Mesendoderm (in vitro differentiated cells): ENCODE results near the gene NRP1.
"Not testable (repeated sequence)": the region's sequence is repeated elsewhere in the genome, so short reads cannot be mapped to it uniquely, and the experiment has no call there.

Experiments used
- DNase-seq: peaks from one replicate; pipeline ENCODE4 v3.0.0; 2013
- H2AK5ac ChIP-seq: 2 replicates; pipeline ENCODE4 v1.6.1; 2013; ENCODE audit warnings: low read length, inconsistent platforms
- H2BK120ac ChIP-seq: 2 replicates; pipeline ENCODE4 v1.6.1; 2013; ENCODE audit warnings: low read depth, mild to moderate bottlenecking, low read length, moderate library complexity, mixed read lengths
- H2BK15ac ChIP-seq: replicated peaks from 2 replicates; pipeline ENCODE4 v1.6.1; 2013; ENCODE audit warnings: low read depth, mild to moderate bottlenecking, moderate library complexity
- H2BK5ac ChIP-seq: 2 replicates; pipeline ENCODE4 v1.6.1; 2013; ENCODE audit warnings: low read length, inconsistent platforms
- H3K18ac ChIP-seq: 2 replicates; pipeline ENCODE4 v1.6.1; 2013; ENCODE audit warnings: mild to moderate bottlenecking, low read length, mixed read lengths
- H3K23ac ChIP-seq: one replicate; pipeline ENCODE4 v1.6.1; 2013; ENCODE audit warnings: low read length
- H3K27ac ChIP-seq: 2 replicates; pipeline ENCODE4 v1.5.1; 2013; ENCODE audit warnings: low read depth, mild to moderate bottlenecking, inconsistent platforms, low read length, moderate library complexity
- H3K27me3 ChIP-seq: 2 replicates; pipeline ENCODE4 v1.6.1; 2013; ENCODE audit warnings: low read length, control low read depth, mild to moderate bottlenecking, inconsistent platforms; ENCODE audit not compliant: insufficient read depth, poor library complexity
- H3K36me3 ChIP-seq: 2 replicates; pipeline ENCODE4 v1.6.1; 2013; ENCODE audit warnings: low read length, inconsistent platforms; ENCODE audit not compliant: control insufficient read depth, insufficient read depth
- H3K4ac ChIP-seq: one replicate; pipeline ENCODE4 v1.6.1; 2013; ENCODE audit warnings: low read depth, mild to moderate bottlenecking, low read length, moderate library complexity
- H3K4me1 ChIP-seq: 2 replicates; pipeline ENCODE4 v1.6.1; 2013; ENCODE audit warnings: low read depth, low read length, inconsistent platforms; ENCODE audit not compliant: control insufficient read depth
- H3K4me2 ChIP-seq: 2 replicates; pipeline ENCODE4 v1.6.1; 2013; ENCODE audit warnings: low read length
- H3K4me3 ChIP-seq: 2 replicates; pipeline ENCODE4 v1.5.1; 2013; ENCODE audit warnings: mild to moderate bottlenecking, low read length
- H3K56ac ChIP-seq: one replicate; pipeline ENCODE4 v1.6.1; 2013; ENCODE audit warnings: low read length
- H3K79me1 ChIP-seq: 2 replicates; pipeline ENCODE4 v1.6.1; 2013; ENCODE audit warnings: low read length, inconsistent platforms
- H3K79me2 ChIP-seq: 2 replicates; pipeline ENCODE4 v1.6.1; 2013; ENCODE audit warnings: mild to moderate bottlenecking, low read length; ENCODE audit not compliant: control insufficient read depth, insufficient read depth
- H3K9ac ChIP-seq: 2 replicates; pipeline ENCODE4 v1.6.1; 2013; ENCODE audit warnings: low read length, inconsistent platforms
- H4K5ac ChIP-seq: one replicate; pipeline ENCODE4 v1.6.1; 2013; ENCODE audit warnings: low read length
- H4K8ac ChIP-seq: one replicate; pipeline ENCODE4 v1.6.1; 2013; ENCODE audit warnings: low read depth, mild to moderate bottlenecking, control low read depth, low read length, moderate library complexity
- WGBS: extraction: QIAGEN DNeasy Blood & Tissue Kit; methylation state at CpG from one replicate; pipeline ENCODE4 v1.1.7; 2013; ENCODE audit warnings: low lambda C conversion rate, missing lambda C conversion rate; ENCODE audit not compliant: insufficient coverage; ENCODE audit errors: extremely low coverage; 5-methylcytosine and 5-hydroxymethylcytosine counted together

NRP1 gene

GRCh38 chr10:33223326-33224000, 111.0 kb downstream of the NRP1 start:
- Histone ChIP-seq H3K18ac (no peak overlapping the region), H3K79me2 (no peaks in the 10 kb centered on the region), H3K79me1 (no peaks in the 10 kb centered on the region), H2AK5ac (no peak overlapping the region), H2BK5ac (no peak overlapping the region), H2BK120ac (no peak overlapping the region), H3K4ac (no peak overlapping the region), H2BK15ac (no peak overlapping the region), H3K27ac (no peak overlapping the region), H4K8ac (no peak overlapping the region), H3K27me3 (no peaks in the 10 kb centered on the region), H3K4me2 (no peak overlapping the region), H3K4me1 (no peaks in the 10 kb centered on the region), H3K9ac (no peak overlapping the region), H3K36me3 (no peaks in the 10 kb centered on the region), H3K23ac (no peak overlapping the region), H3K56ac (no peak overlapping the region), H4K5ac (no peak overlapping the region), H3K4me3 (no peak overlapping the region)
- DNase-seq = no peak
- no CpG with 5 or more reads among the region's 3 CpGs for WGBS

- not testable (repeated sequence) for H4K8ac ChIP-seq, H3K9ac ChIP-seq, H2BK5ac ChIP-seq, H2BK15ac ChIP-seq, H3K27ac ChIP-seq, H3K4ac ChIP-seq, H3K56ac ChIP-seq, H3K4me1 ChIP-seq, H3K79me1 ChIP-seq, H3K18ac ChIP-seq, H2BK120ac ChIP-seq, H4K5ac ChIP-seq, DNase-seq, H3K23ac ChIP-seq, H3K79me2 ChIP-seq, H3K27me3 ChIP-seq, H2AK5ac ChIP-seq, H3K4me3 ChIP-seq, H3K4me2 ChIP-seq, H3K36me3 ChIP-seq
- WGBS = no CpG with 5 or more reads among the region's 9 CpGs
Observed at GRCh38 chr10:33222304-33222703, 112.2 kb downstream of the NRP1 start.

- Histone ChIP-seq H4K8ac (no peak overlapping the region), H2AK5ac (no peak overlapping the region), H3K56ac (no peak overlapping the region), H2BK120ac (no peak overlapping the region), H3K9ac (no peak overlapping the region), H3K36me3 (no peaks in the 10 kb centered on the region), H2BK5ac (no peak overlapping the region), H3K27ac (no peak overlapping the region), H3K27me3 (no peaks in the 10 kb centered on the region), H3K23ac (no peak overlapping the region), H3K4ac (no peak overlapping the region), H3K79me1 (no peaks in the 10 kb centered on the region), H3K79me2 (no peaks in the 10 kb centered on the region), H3K4me1 (no peaks in the 10 kb centered on the region), H2BK15ac (no peak overlapping the region), H3K4me2 (no peak overlapping the region), H4K5ac (no peak overlapping the region), H3K4me3 (no peak overlapping the region), H3K18ac (no peak overlapping the region)
- DNase-seq = no peak
- WGBS = no CpG with 5 or more reads among the region's 4 CpGs
Observed at GRCh38 chr10:33217854-33218253, 116.6 kb downstream of the NRP1 start.

GRCh38 chr10:33216661-33217427, 117.6 kb downstream of the NRP1 start:
- no CpG with 5 or more reads among the region's 5 CpGs for WGBS
- H4K8ac ChIP-seq = no peak overlapping the region
- no peak overlapping the region for H3K27ac ChIP-seq
- no peak overlapping the region for H3K18ac ChIP-seq
- no peaks in the 10 kb centered on the region for H3K4me1 ChIP-seq
- no peak overlapping the region for H3K4ac ChIP-seq
- no peak overlapping the region for H3K4me3 ChIP-seq
- no peaks in the 10 kb centered on the region for H3K79me2 ChIP-seq
- H3K27me3 ChIP-seq = no peaks in the 10 kb centered on the region
- no peaks in the 10 kb centered on the region for H3K79me1 ChIP-seq
- H4K5ac ChIP-seq = no peak overlapping the region
- H3K23ac ChIP-seq = no peak overlapping the region
- no peak overlapping the region for H2BK120ac ChIP-seq
- H3K4me2 ChIP-seq = no peak overlapping the region
- no peaks in the 10 kb centered on the region for H3K36me3 ChIP-seq
- no peak overlapping the region for H2AK5ac ChIP-seq
- DNase-seq = no peak
- no peak overlapping the region for H3K9ac ChIP-seq
- no peak overlapping the region for H2BK5ac ChIP-seq
- no peak overlapping the region for H2BK15ac ChIP-seq
- H3K56ac ChIP-seq = no peak overlapping the region

GRCh38 chr10:33215635-33216034, 118.8 kb downstream of the NRP1 start:
- H3K4ac ChIP-seq = no peak overlapping the region
- no peaks in the 10 kb centered on the region for H3K27me3 ChIP-seq
- H3K27ac ChIP-seq = no peak overlapping the region
- H3K4me2 ChIP-seq = no peak overlapping the region
- H2BK15ac ChIP-seq = no peak overlapping the region
- H3K36me3 ChIP-seq = no peaks in the 10 kb centered on the region
- H3K4me1 ChIP-seq = peaks cover 4% of the 10 kb centered on the region
- H2BK120ac ChIP-seq = no peak overlapping the region
- no peak overlapping the region for H3K4me3 ChIP-seq
- no peak overlapping the region for H3K23ac ChIP-seq
- H3K79me2 ChIP-seq = no peaks in the 10 kb centered on the region
- no peak overlapping the region for H4K5ac ChIP-seq
- no peak overlapping the region for H2BK5ac ChIP-seq
- no peak for DNase-seq
- no peak overlapping the region for H3K56ac ChIP-seq
- no peak overlapping the region for H3K9ac ChIP-seq
- H3K79me1 ChIP-seq = no peaks in the 10 kb centered on the region
- H2AK5ac ChIP-seq = no peak overlapping the region
- no CpG with 5 or more reads among the region's 3 CpGs for WGBS
- no peak overlapping the region for H3K18ac ChIP-seq
- no peak overlapping the region for H4K8ac ChIP-seq
